HG03521 (cell line): ENCODE data around the gene RWDD2A.
"Not testable (repeated sequence)": the region's sequence is repeated elsewhere in the genome, so short reads cannot be mapped to it uniquely, and the experiment has no call there.

Source experiments
- ATAC-seq: cut with Tn5 transposase; IDR thresholded peaks from one replicate; pipeline ENCODE4 v1.9.1; 2021; ENCODE audit warnings: mild to moderate bottlenecking, moderate library complexity; ENCODE audit not compliant: unreplicated experiment

The RWDD2A gene

GRCh38 chr6:83192871-83193746, at the start of gene RWDD2A, which contains the start of gene PGM3:
RWDD2A (plus strand) TSS chr6:83193357; CDS start chr6:83194452, 1,095 bp downstream.
PGM3 (minus strand) TSS chr6:83193265; CDS start chr6:83191012, 2,253 bp downstream.
- ATAC-seq = peak; percentile 98

- no peak for ATAC-seq
These were observed 42.0 kb upstream of the RWDD2A start for GRCh38 chr6:83151114-83151513.

GRCh38 chr6:83152913-83153312, 40.2 kb upstream of the RWDD2A start:
- ATAC-seq = no peak

GRCh38 chr6:83153883-83154521, 39.2 kb upstream of the RWDD2A start:
- ATAC-seq = no peak

GRCh38 chr6:83155794-83156193, 37.4 kb upstream of the RWDD2A start:
- no peak for ATAC-seq

GRCh38 chr6:83160167-83160566, 33.0 kb upstream of the RWDD2A start:
- no peak for ATAC-seq

- no peak for ATAC-seq
These were observed 25.4 kb upstream of the RWDD2A start for GRCh38 chr6:83167726-83168278.

GRCh38 chr6:83168556-83168955, 24.6 kb upstream of the RWDD2A start:
- no peak for ATAC-seq

GRCh38 chr6:83169106-83169505, 24.1 kb upstream of the RWDD2A start:
- no peak for ATAC-seq

- ATAC-seq = no peak
These were observed 23.6 kb upstream of the RWDD2A start for GRCh38 chr6:83169511-83169910.

GRCh38 chr6:83176246-83176645, 16.9 kb upstream of the RWDD2A start:
- ATAC-seq = no peak

- no peak for ATAC-seq
These were observed 12.7 kb upstream of the RWDD2A start for GRCh38 chr6:83180426-83180950.

- ATAC-seq = no peak
These were observed 11.0 kb upstream of the RWDD2A start for GRCh38 chr6:83182114-83182513.

GRCh38 chr6:83183082-83183828, 9.9 kb upstream of the RWDD2A start:
- no peak for ATAC-seq

- no peak for ATAC-seq
These were observed 8.1 kb upstream of the RWDD2A start for GRCh38 chr6:83185096-83185495.

GRCh38 chr6:83188501-83188900, 4.7 kb upstream of the RWDD2A start:
- no peak for ATAC-seq

GRCh38 chr6:83190626-83191025, 2.5 kb upstream of the RWDD2A start:
- no peak for ATAC-seq

GRCh38 chr6:83191974-83192373, 1.2 kb upstream of the RWDD2A start:
- ATAC-seq = not testable (repeated sequence)

GRCh38 chr6:83192456-83192855, 701 bp upstream of the RWDD2A start:
- ATAC-seq = no peak

GRCh38 chr6:83193747-83194566, 800 bp downstream of the RWDD2A start:
- ATAC-seq = peak; percentile 7
